ENCODE measurements around the gene PEX14. TPM values are rescaled to one million over a fixed set of nuclear protein-coding genes. Genes with fewer than 3 reads are reported as not detected.

The PEX14 gene
- total RNA-seq, 2 donors from 2014 or later: 22.3 to 22.7 TPM

- Mint-ChIP-seq H3K36me3 (no peaks in the 10 kb centered on the region), H3K27ac (no peak overlapping the region), H3K9me3 (no peaks in the 10 kb centered on the region)
- ATAC-seq: no peak
- DNase-seq (ENCODE audit: low spot score in 2 of 2): no peak
These were observed 131.3 kb downstream of the PEX14 start for GRCh38 chr1:10606064-10606463.

GRCh38 chr1:10607228-10607627 lies 132.5 kb downstream of the PEX14 start:
- no peak for DNase-seq (ENCODE audit: low spot score in 2 of 2)
- Mint-ChIP-seq H3K36me3 (no peaks in the 10 kb centered on the region), H3K9me3 (no peaks in the 10 kb centered on the region), H3K27ac (no peak overlapping the region)
- ATAC-seq: no peak

GRCh38 chr1:10608690-10609089 lies 133.9 kb downstream of the PEX14 start:
- no peak for DNase-seq (ENCODE audit: low spot score in 2 of 2)
- Mint-ChIP-seq H3K36me3 (no peaks in the 10 kb centered on the region), H3K9me3 (no peaks in the 10 kb centered on the region)

GRCh38 chr1:10610901-10611600 lies 136.3 kb downstream of the PEX14 start:
- no peak for ATAC-seq
- no peaks in the 10 kb centered on the region for H3K9me3 Mint-ChIP-seq
- no peak overlapping the region for H3K27ac Mint-ChIP-seq
- H3K36me3 Mint-ChIP-seq: no peaks in the 10 kb centered on the region
- DNase-seq (ENCODE audit: low spot score in 2 of 2): no peak

More at GRCh38 chr1:10608690-10609089, 133.9 kb downstream of the PEX14 start:
- no peak for ATAC-seq
- H3K27ac Mint-ChIP-seq: no peak overlapping the region

GRCh38 chr1:10612436-10613160 lies 137.8 kb downstream of the PEX14 start:
- ATAC-seq: no peak
- no peaks in the 10 kb centered on the region for H3K36me3 Mint-ChIP-seq
- DNase-seq (ENCODE audit: low spot score in 2 of 2): peak in 1 of 2 donors; percentile 11
- no peak overlapping the region for H3K27ac Mint-ChIP-seq
- no peaks in the 10 kb centered on the region for H3K9me3 Mint-ChIP-seq

GRCh38 chr1:10613340-10613739 lies 138.6 kb downstream of the PEX14 start:
- H3K36me3 Mint-ChIP-seq: no peaks in the 10 kb centered on the region
- H3K9me3 Mint-ChIP-seq: no peaks in the 10 kb centered on the region
- peak in 1 of 2 donors; percentile 39 for DNase-seq (ENCODE audit: low spot score in 2 of 2)
- no peak for ATAC-seq
- H3K27ac Mint-ChIP-seq: no peak overlapping the region

- peak in 1 of 2 donors; percentile 48 for DNase-seq (ENCODE audit: low spot score in 2 of 2)
- Mint-ChIP-seq H3K36me3 (no peaks in the 10 kb centered on the region), H3K9me3 (no peaks in the 10 kb centered on the region), H3K27ac (no peak overlapping the region)
- no peak for ATAC-seq
These were observed 139.1 kb downstream of the PEX14 start for GRCh38 chr1:10613861-10614260.

GRCh38 chr1:10614377-10615225 lies 139.9 kb downstream of the PEX14 start:
- H3K36me3 Mint-ChIP-seq: no peaks in the 10 kb centered on the region
- no peak for ATAC-seq
- no peaks in the 10 kb centered on the region for H3K9me3 Mint-ChIP-seq
- peak overlapping the region in 1 of 2 donors; percentile 83 for H3K27ac Mint-ChIP-seq
- DNase-seq (ENCODE audit: low spot score in 2 of 2): peak in 1 of 2 donors; percentile 41

- H3K27ac Mint-ChIP-seq: peak overlapping the region in 1 of 2 donors; percentile 83
- H3K36me3 Mint-ChIP-seq: no peaks in the 10 kb centered on the region
- no peaks in the 10 kb centered on the region for H3K9me3 Mint-ChIP-seq
- ATAC-seq: no peak
- no peak for DNase-seq (ENCODE audit: low spot score in 2 of 2)
These were observed 140.6 kb downstream of the PEX14 start for GRCh38 chr1:10615332-10615731.

- ATAC-seq (no peak), DNase-seq (ENCODE audit: low spot score in 2 of 2) (peak in 1 of 2 donors; percentile 39)
- no peaks in the 10 kb centered on the region for H3K9me3 Mint-ChIP-seq
These were observed 141.4 kb downstream of the PEX14 start for GRCh38 chr1:10615932-10616671.

GRCh38 chr1:10616696-10617095 lies 141.9 kb downstream of the PEX14 start:
- H3K27ac Mint-ChIP-seq: no peak overlapping the region
- H3K9me3 Mint-ChIP-seq: no peaks in the 10 kb centered on the region
- H3K36me3 Mint-ChIP-seq: no peaks in the 10 kb centered on the region
- DNase-seq (ENCODE audit: low spot score in 2 of 2) (no peak), ATAC-seq (no peak)

More at GRCh38 chr1:10615932-10616671, 141.4 kb downstream of the PEX14 start:
- H3K36me3 Mint-ChIP-seq: no peaks in the 10 kb centered on the region
- H3K27ac Mint-ChIP-seq: no peak overlapping the region

GRCh38 chr1:10617318-10617717 lies 142.6 kb downstream of the PEX14 start:
- no peak overlapping the region for H3K27ac Mint-ChIP-seq
- H3K36me3 Mint-ChIP-seq: no peaks in the 10 kb centered on the region
- H3K9me3 Mint-ChIP-seq: no peaks in the 10 kb centered on the region
- no peak for ATAC-seq
- peak in 1 of 2 donors; percentile 20 for DNase-seq (ENCODE audit: low spot score in 2 of 2)

- peak in 1 of 2 donors; percentile 48 for DNase-seq (ENCODE audit: low spot score in 2 of 2)
- no peak for ATAC-seq
- H3K36me3 Mint-ChIP-seq: no peaks in the 10 kb centered on the region
- H3K27ac Mint-ChIP-seq: peak overlapping the region in 1 of 2 donors; percentile 72
- no peaks in the 10 kb centered on the region for H3K9me3 Mint-ChIP-seq
These were observed 143.5 kb downstream of the PEX14 start for GRCh38 chr1:10617931-10618885.

GRCh38 chr1:10620776-10621175 lies 146.0 kb downstream of the PEX14 start:
- no peak overlapping the region for H3K27ac Mint-ChIP-seq
- H3K9me3 Mint-ChIP-seq: no peaks in the 10 kb centered on the region
- ATAC-seq: no peak

GRCh38 chr1:10621906-10622305 lies 147.2 kb downstream of the PEX14 start:
- Mint-ChIP-seq H3K27ac (peak overlapping the region in 1 of 2 donors; percentile 20), H3K36me3 (no peaks in the 10 kb centered on the region), H3K9me3 (no peaks in the 10 kb centered on the region)
- no peak for ATAC-seq
- peak in 1 of 2 donors; percentile 41 for DNase-seq (ENCODE audit: low spot score in 2 of 2)

More at GRCh38 chr1:10620776-10621175, 146.0 kb downstream of the PEX14 start:
- DNase-seq (ENCODE audit: low spot score in 2 of 2): peak in 1 of 2 donors; percentile 13
- H3K36me3 Mint-ChIP-seq: no peaks in the 10 kb centered on the region

Data from activated naive CD4-positive, alpha-beta T cell treated with anti-CD3 and anti-CD28 coated beads, Interleukin-2, amount 50 U/mL, for 72 hours (primary cell).